ENCODE data around the gene ACSL1.
"Not testable (repeated sequence)": the region's sequence is repeated elsewhere in the genome, so short reads cannot be mapped to it uniquely, and the experiment has no call there.

ACSL1 gene

DNA sequence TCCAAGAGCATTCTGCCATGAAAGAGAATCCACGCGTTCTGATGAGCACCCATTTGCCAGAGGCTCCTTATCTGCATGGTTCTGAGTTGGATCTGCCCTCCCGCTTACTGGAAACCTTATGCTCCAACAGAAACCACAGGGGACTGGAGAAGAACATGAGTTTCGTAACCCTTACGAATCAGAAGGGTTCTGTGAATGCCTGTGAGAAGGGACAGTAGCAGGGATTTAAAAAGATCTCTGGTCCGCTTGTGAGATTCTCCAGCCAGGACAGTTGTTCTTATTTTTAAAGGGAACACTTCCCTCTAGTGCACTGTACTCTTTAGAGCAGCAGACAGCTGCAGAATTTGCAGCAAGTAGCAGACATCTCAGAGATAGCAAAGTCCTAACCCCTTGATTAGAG is 69.4 kb downstream of the ACSL1 start:
- no peak for DNase-seq (ENCODE audit: low read depth in 2 of 2)

DNA sequence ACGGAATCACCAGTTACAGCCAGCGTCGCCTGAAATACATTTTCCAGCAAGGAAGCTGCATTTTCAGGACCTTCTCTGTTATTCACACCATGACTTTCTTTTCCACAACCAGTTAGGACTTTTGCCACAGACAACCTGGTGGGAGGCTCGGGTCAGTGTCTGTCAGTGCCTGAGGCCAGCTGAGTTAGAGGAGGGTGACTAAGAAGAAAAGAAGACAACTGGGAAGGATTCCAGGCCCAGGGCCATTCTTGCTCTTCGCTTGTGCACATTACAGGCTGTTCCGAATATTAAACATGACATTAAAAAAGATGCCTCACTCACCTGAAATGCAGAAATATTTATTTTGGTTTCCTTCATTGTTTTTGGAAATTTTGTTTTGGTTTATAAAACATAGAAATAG is 70.5 kb downstream of the ACSL1 start:
- no peak for DNase-seq (ENCODE audit: low read depth in 2 of 2)

- no peak for DNase-seq (ENCODE audit: low read depth in 2 of 2)
These were observed 73.1 kb downstream of the ACSL1 start for GRCh38 chr4:184752496-184753275.

DNA sequence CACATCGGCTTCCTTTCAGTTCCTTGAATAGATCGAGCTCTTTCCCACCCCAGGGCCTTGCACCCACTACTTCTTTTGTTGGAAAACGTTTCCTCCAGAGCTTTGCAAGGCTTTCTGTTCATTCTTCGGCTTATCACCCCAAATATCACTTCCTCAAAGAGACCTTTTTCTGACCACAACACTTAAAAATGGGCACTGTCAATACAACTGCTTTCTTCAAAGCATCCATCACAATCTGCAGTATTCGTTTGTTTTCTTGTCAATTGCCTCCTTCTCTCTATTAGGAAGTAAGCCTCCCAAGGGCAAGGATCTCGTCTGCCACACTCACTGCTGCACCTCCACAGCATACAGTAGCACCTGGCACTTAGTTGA is 74.2 kb downstream of the ACSL1 start:
- DNase-seq (ENCODE audit: low read depth in 2 of 2), result no peak

DNA sequence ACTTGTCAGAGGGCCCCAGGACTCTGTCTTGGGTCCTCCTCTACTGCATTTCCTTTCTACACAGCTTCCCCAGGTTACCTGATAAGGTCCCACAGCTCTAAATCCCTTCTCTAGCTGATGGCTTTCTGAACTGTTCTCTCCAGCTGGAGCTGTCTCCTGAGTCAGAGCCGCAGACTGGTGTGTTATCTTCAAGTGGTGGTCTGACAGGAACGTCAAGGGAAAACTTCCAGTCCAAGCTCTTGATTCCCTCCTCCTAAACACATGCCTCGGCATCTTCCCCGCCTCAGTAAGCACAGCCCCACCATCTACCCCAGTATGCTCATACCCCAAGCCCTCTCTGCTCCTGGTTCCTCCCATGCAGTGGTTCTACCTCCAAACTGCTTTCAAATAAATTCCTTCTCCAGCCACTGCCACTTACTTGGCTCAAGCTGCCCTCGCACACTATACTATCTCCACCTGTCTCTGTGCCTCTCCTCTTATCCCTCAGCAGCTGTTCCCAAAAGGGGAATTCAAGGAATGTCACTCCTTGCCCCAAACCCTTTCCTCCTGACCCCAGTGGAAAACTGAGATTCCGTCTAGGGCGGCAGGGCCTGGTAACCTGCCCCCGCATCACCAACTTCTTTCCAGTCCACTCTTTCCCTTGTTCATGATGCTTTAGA is 74.7 kb downstream of the ACSL1 start:
- DNase-seq (ENCODE audit: low read depth in 2 of 2), result no peak

DNA sequence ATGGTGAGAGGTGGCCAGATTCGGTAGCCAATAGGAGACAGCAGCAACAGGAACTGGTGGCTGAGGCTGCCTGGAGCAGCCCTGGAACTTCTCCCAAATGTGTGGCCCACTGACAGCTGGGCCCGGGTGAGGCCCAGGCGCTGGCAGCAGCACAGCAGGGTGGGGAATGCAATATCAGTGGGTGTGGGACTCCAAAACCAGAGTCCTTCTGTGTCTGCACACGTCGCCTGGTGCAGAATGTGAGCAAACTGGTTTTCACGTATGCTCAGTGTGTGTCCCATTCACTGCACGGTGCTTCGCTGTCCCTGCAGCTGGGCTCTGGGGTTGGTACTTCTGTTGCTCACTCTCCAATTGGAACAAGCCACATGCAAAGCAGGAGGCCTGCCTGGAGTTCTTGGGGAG is 77.5 kb downstream of the ACSL1 start:
- no peak for DNase-seq (ENCODE audit: low read depth in 2 of 2)

- no peak for DNase-seq (ENCODE audit: low read depth in 2 of 2)
These were observed 78.5 kb downstream of the ACSL1 start for GRCh38 chr4:184747034-184747830.

GRCh38 chr4:184745831-184746795 is 79.7 kb downstream of the ACSL1 start:
- peak; percentile 37 to 53 for DNase-seq (ENCODE audit: low read depth in 2 of 2)

DNA sequence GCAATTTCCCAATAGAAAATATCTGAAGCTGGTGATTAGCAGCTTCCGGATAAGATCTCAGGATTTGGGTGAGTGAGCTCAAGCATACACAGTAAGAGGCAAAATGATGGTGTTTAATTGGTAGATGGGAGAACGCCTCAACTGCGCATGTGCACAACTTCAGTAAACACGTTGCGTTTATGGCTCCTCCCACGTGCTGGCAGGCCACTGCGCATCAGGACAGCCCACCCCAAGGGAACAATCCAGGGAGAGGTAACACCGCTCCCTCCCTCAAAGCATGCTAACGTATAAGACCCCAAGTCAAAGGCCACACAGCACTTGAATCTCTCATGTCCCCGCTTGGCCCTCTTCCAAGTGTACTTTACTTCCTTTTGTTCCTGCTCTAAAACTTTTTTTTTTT is 81.5 kb downstream of the ACSL1 start:
- DNase-seq (ENCODE audit: low read depth in 2 of 2), result no peak

DNA sequence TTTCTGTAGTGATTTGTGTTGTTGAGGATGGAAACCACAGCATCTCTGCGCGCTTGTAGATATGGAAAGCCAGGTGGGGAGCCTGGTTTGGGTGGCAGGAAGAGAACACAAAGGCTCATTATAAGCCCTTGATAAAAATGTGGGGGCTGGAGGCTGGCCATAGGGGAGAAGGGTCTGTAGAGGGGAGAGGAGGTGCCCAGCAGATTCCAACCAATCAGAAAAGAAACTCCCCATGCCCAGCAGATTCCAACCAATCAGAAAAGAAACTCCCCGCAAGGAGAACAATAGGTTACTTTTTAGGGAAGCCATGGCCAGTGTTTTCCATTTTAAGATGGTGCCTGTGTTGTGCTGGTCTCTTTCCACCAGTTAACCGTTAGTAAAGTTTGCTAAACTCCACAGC is 82.1 kb downstream of the ACSL1 start:
- no peak for DNase-seq (ENCODE audit: low read depth in 2 of 2)

DNA sequence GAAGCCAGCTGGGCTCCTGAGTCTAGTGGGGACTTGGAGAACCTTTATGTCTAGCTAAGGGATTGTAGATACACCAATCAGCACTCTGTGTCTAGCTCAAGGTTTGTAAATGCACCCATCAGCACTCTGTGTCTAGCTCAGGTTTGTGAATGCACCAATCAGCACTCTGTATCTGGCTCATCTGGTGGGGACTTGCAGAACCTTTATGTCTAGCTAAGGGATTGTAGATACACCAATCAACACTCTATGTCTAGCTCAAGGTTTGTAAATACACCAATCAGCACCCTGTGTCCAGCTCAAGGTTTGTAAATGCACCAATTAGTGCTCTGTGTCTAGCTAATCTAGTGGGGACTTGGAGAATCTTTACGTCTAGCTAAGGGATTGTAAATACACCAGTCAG is 84.1 kb downstream of the ACSL1 start:
- DNase-seq (ENCODE audit: low read depth in 2 of 2), result not testable (repeated sequence)

- DNase-seq (ENCODE audit: low read depth in 2 of 2), result no peak
These were observed 84.8 kb downstream of the ACSL1 start for GRCh38 chr4:184740980-184741391.

- DNase-seq (ENCODE audit: low read depth in 2 of 2), result not testable (repeated sequence)
These were observed 86.2 kb downstream of the ACSL1 start for GRCh38 chr4:184739575-184739974.

GRCh38 chr4:184734758-184735157 is 91.0 kb downstream of the ACSL1 start:
- no peak for DNase-seq (ENCODE audit: low read depth in 2 of 2)

- DNase-seq (ENCODE audit: low read depth in 2 of 2), result peak; percentile 88 to 90
These were observed 91.9 kb downstream of the ACSL1 start, which contains the start of gene CENPU for GRCh38 chr4:184733654-184734524. Gene CENPU, minus strand, starts transcription at chr4:184734096. Its CDS starts 34 bp downstream, at chr4:184734062.

DNA sequence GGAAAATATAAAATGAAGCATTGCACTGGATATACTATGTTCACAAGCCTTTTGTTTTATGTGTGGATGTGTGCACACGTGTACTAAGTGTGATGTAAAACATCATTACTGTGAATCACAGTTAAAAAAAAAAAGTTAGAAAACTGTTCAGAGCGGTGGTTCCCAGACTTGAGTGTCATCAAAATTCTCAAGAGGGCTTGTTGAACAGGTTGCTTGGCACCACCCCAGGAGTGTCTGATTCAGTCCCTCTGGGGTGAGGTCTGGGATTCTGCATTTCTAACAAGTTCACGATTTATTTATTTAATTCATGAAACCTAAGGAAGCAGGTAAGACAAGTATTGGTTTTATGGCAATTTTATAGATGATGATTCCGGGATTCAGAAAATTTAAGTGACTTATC is 93.6 kb downstream of the ACSL1 start:
- DNase-seq (ENCODE audit: low read depth in 2 of 2), result no peak

- no peak for DNase-seq (ENCODE audit: low read depth in 2 of 2)
These were observed 94.7 kb downstream of the ACSL1 start for GRCh38 chr4:184731056-184731455.

DNA sequence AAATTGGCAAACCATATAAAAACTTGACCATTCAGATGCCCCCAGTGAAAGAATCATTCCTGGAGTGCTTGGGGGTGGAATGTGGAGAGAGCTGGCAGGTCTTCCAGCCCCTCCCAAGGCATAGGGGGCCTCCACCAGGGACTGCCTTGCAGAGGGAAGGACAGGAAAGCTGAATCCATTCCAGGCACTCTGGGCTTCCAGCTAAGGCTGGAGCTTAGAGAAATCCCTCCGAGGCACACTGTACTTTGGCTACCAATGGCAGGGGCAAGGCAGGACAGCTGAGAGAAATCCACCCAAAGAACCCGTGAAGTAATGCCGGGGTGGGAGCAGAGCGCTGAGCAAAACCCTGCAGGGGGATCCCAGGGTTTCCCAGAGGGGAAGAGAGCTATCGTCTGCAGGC is 95.8 kb downstream of the ACSL1 start:
- no peak for DNase-seq (ENCODE audit: low read depth in 2 of 2)

- no peak for DNase-seq (ENCODE audit: low read depth in 2 of 2)
These were observed 96.9 kb downstream of the ACSL1 start for GRCh38 chr4:184728858-184729257.

GRCh38 chr4:184727430-184727829 is 98.3 kb downstream of the ACSL1 start:
- DNase-seq (ENCODE audit: low read depth in 2 of 2), result no peak
